H1 (cell line): ENCODE measurements around the gene SLC30A2.

ENCODE experiments used
- CBX5 ChIP-seq: fragments of 300-800, 300-1000 bp; sonication (generic); IDR thresholded peaks from 2 replicates; pipeline ENCODE4 v1.7.1; 2016; ENCODE audit warnings: antibody characterized with exemption, low read length, low read depth
- EP300 ChIP-seq, 2 experiments: IDR thresholded peaks; 1 replicate in 1 of 2; 2 replicates in 1 of 2; pipeline ENCODE4 v1.6.1; 2011 to 2012; ENCODE audit warnings: low read depth in 2 of 2, low read length in 2 of 2, mild to moderate bottlenecking in 2 of 2, borderline replicate concordance in 1 of 2, inconsistent platforms in 1 of 2, moderate library complexity in 1 of 2
- NRF1 ChIP-seq: IDR thresholded peaks from 2 replicates; pipeline ENCODE4 v1.6.1; 2011; ENCODE audit warnings: mild to moderate bottlenecking, low read depth, low read length, improper control_type of control experiment
- POLR2AphosphoS5 ChIP-seq: IDR thresholded peaks from 2 replicates; pipeline ENCODE4 v1.6.1; 2011; ENCODE audit warnings: low read depth, low read length
- RAD21 ChIP-seq, 2 experiments: IDR thresholded peaks in 1 of 2; conservative IDR thresholded peaks in 1 of 2; 2 replicates each; pipeline ENCODE4 v1.6.1; 2011; ENCODE audit warnings: low read depth in 2 of 2, low read length in 2 of 2, improper control_type of control experiment in 1 of 2, inconsistent platforms in 1 of 2, mild to moderate bottlenecking in 1 of 2, moderate library complexity in 1 of 2
- RFX5 ChIP-seq: IDR thresholded peaks from 2 replicates; pipeline ENCODE4 v1.6.1; 2011; ENCODE audit warnings: low read depth, low read length, improper control_type of control experiment, borderline replicate concordance
- SRF ChIP-seq: IDR thresholded peaks from 2 replicates; pipeline ENCODE4 v1.6.1; 2011; ENCODE audit warnings: mild to moderate bottlenecking, low read depth, low read length, moderate library complexity
- TAF1 ChIP-seq: IDR thresholded peaks from 2 replicates; pipeline ENCODE4 v1.6.1; 2011; ENCODE audit warnings: mild to moderate bottlenecking, low read depth, low read length
- ZNF274 ChIP-seq: IDR thresholded peaks from 2 replicates; pipeline ENCODE4 v1.7.0; 2012; ENCODE audit warnings: low read length, borderline replicate concordance; ENCODE audit errors: extremely low read depth
- TF ChIP-seq, protein P1 (sequence below), 3 experiments: IDR thresholded peaks; 1 replicate in 2 of 3; 2 replicates in 1 of 3; pipeline versions ENCODE4 v1.5.1 to v1.6.1; 2011; ENCODE audit warnings: low read length in 3 of 3, mild to moderate bottlenecking in 3 of 3, inconsistent platforms in 2 of 3, low read depth in 1 of 3, moderate library complexity in 1 of 3; ENCODE audit not compliant: insufficient read depth in 1 of 3; ENCODE audit errors: control extremely low read depth in 1 of 3

DNA sequence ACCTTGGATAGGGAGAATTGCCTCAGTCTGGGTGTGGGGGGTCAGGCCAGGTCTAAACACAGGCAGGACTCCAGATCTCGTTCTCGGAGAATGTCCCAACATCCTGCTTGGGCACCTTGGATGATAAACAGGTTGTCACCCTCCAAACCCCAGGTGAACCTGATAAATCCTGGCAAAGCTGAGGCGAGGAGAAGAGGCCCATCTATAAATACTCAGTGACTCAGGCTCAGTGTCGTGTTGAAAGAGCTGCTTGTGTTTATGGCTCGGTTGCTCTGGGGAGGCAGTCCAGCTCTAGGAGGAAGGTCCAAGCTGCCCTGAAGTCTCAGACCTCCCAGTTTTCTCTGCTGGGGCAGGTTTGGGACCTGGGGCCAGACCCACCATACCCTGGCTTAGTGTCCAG is 37.3 kb upstream of the SLC30A2 start:
- TF ChIP-seq RFX5 (no peak), POLR2AphosphoS5 (no peak), EP300 (IDR thresholded peaks at IDR 0.05; ENCODE audit: borderline replicate concordance in 1 of 2, low read depth in 2 of 2, low read length in 2 of 2) (no peak), CBX5 (no peak), ZNF274 (no peak), SRF (no peak), TAF1 (no peak), NRF1 (no peak), RAD21 (IDR thresholded peaks at IDR 0.05 in 1 of 2, conservative IDR thresholded peaks at IDR 0.05 in 1 of 2; ENCODE audit: low read depth in 2 of 2, low read length in 2 of 2) (no peak)
- TF ChIP-seq, protein P1, sequence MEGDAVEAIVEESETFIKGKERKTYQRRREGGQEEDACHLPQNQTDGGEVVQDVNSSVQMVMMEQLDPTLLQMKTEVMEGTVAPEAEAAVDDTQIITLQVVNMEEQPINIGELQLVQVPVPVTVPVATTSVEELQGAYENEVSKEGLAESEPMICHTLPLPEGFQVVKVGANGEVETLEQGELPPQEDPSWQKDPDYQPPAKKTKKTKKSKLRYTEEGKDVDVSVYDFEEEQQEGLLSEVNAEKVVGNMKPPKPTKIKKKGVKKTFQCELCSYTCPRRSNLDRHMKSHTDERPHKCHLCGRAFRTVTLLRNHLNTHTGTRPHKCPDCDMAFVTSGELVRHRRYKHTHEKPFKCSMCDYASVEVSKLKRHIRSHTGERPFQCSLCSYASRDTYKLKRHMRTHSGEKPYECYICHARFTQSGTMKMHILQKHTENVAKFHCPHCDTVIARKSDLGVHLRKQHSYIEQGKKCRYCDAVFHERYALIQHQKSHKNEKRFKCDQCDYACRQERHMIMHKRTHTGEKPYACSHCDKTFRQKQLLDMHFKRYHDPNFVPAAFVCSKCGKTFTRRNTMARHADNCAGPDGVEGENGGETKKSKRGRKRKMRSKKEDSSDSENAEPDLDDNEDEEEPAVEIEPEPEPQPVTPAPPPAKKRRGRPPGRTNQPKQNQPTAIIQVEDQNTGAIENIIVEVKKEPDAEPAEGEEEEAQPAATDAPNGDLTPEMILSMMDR (IDR thresholded peaks at IDR 0.05; ENCODE audit: control extremely low read depth in 1 of 3, insufficient read depth in 1 of 3, low read depth in 1 of 3, low read length in 3 of 3) = no peak
